HCT116 (cell line): Measurements from ENCODE around the gene STYXL1. TPM values are rescaled to one million over a fixed set of nuclear protein-coding genes. Genes with fewer than 3 reads are reported as not detected.

ENCODE experiments used
- ATAC-seq: fragments of 200-7000 bp; cut with Tn5 transposase; 2 replicates; pipeline ENCODE4 v1.9.1; 2020; ENCODE audit warnings: mild to moderate bottlenecking, moderate library complexity
- BruUV-seq: library from RNA; stranded (reverse); fragments of 400-500 nt; replicated peaks from 2 replicates; lab custom pipeline; 2021; lab: Mats Ljungman, UMichigan
- CTCF ChIA-PET: fragments of 300-600 bp; sonication (Branson Sonifier 250); formaldehyde crosslinking; loops from one replicate; lab custom pipeline; 2021; ENCODE audit warnings: antibody characterized with exemption; lab: Charles Lee
- POLR2A ChIA-PET: fragments of 300-600, 350-600 bp; sonication (Branson Sonifier 250); formaldehyde crosslinking; loops from one replicate; lab custom pipeline; 2021; ENCODE audit warnings: antibody characterized with exemption; lab: Charles Lee
- RAD21 ChIA-PET, 2 experiments: fragments of 300-600 bp; sonication (Branson Sonifier 250); formaldehyde crosslinking; loops; one replicate each; lab custom pipeline; 2023; ENCODE audit warnings: low total read pairs in 2 of 2; ENCODE audit not compliant: uncharacterized antibody in 2 of 2, unreplicated experiment in 2 of 2, low non-redundant PET in 1 of 2; lab: Charles Lee
- DNase-seq: peaks from one replicate; pipeline ENCODE4 v3.0.0-alpha.2; 2010; ENCODE audit warnings: low read depth, low spot score
- H2AFZ ChIP-seq: fragments of 200-600 bp; shearing (Covaris generic), sonication (generic); 2 replicates; pipeline ENCODE4 v1.6.1; 2017; ENCODE audit warnings: low read depth, mixed run types, mixed read lengths, antibody characterized with exemption, low read length; ENCODE audit not compliant: poor library complexity, severe bottlenecking
- H3K27ac ChIP-seq: 2 replicates; pipeline ENCODE4 v1.5.1; 2012; ENCODE audit warnings: low read depth, low read length
- H3K27me3 ChIP-seq: fragments of 200-600 bp; sonication (generic); 2 replicates; pipeline ENCODE4 v1.6.1; 2016; ENCODE audit warnings: mixed run types, low read length, mixed read lengths; ENCODE audit not compliant: insufficient read depth
- H3K36me3 ChIP-seq, 2 experiments: fragments of 200-500 bp in 1 of 2; fragments of 200-600 bp in 1 of 2; sonication (Bioruptor generic) in 1 of 2; sonication (generic) in 1 of 2; 2 replicates each; pipeline versions ENCODE4 v1.5.1 to v1.6.1; 2014 to 2016; ENCODE audit warnings: low read length in 2 of 2, inconsistent platforms in 1 of 2, mixed read lengths in 1 of 2, mixed run types in 1 of 2; ENCODE audit not compliant: insufficient read depth in 2 of 2, control insufficient read depth in 1 of 2
- H3K4me1 ChIP-seq, 2 experiments: fragments of 200-600 bp in 1 of 2; sonication (generic) in 1 of 2; 2 replicates each; pipeline versions ENCODE4 v1.5.1 to v1.6.1; 2012 to 2017; ENCODE audit warnings: low read length in 2 of 2, inconsistent platforms in 1 of 2, mild to moderate bottlenecking in 1 of 2, mixed read lengths in 1 of 2, mixed run types in 1 of 2, moderate library complexity in 1 of 2; ENCODE audit not compliant: insufficient read depth in 2 of 2, control insufficient read depth in 1 of 2
- H3K4me2 ChIP-seq: fragments of 200-600 bp; sonication (generic); 2 replicates; pipeline ENCODE4 v1.6.1; 2017; ENCODE audit warnings: mixed run types, low read length, mixed read lengths
- H3K4me3 ChIP-seq, 2 experiments: fragments of 200-600 bp in 1 of 2; sonication (generic) in 1 of 2; replicated peaks in 1 of 2; 2 replicates each; pipeline ENCODE4 v1.5.1; 2011 to 2016; ENCODE audit warnings: low read length in 2 of 2, control low read depth in 1 of 2, low read depth in 1 of 2, mild to moderate bottlenecking in 1 of 2, mixed read lengths in 1 of 2, mixed run types in 1 of 2
- H3K79me2 ChIP-seq: fragments of 200-600 bp; sonication (generic); 2 replicates; pipeline ENCODE4 v1.6.1; 2017; ENCODE audit warnings: mild to moderate bottlenecking, mixed run types, low read length, moderate library complexity, mixed read lengths; ENCODE audit not compliant: insufficient read depth
- H3K9ac ChIP-seq: fragments of 200-600 bp; sonication (generic); 2 replicates; pipeline ENCODE4 v1.6.1; 2016; ENCODE audit warnings: low read length, mixed read lengths
- H3K9me2 ChIP-seq: fragments of 200-600 bp; sonication (generic), shearing (Covaris generic); 2 replicates; pipeline ENCODE4 v1.6.1; 2017; ENCODE audit warnings: mixed run types, mild to moderate bottlenecking, moderate library complexity; ENCODE audit not compliant: insufficient read depth
- H3K9me3 ChIP-seq, 2 experiments: fragments of 200-500 bp in 1 of 2; fragments of 200-600 bp in 1 of 2; sonication (Bioruptor generic) in 1 of 2; sonication (generic) in 1 of 2; 2 replicates each; pipeline ENCODE4 v1.6.1; 2014 to 2017; ENCODE audit warnings: low read length in 2 of 2, mixed read lengths in 2 of 2, inconsistent platforms in 1 of 2, low read depth in 1 of 2, mild to moderate bottlenecking in 1 of 2, mixed run types in 1 of 2, moderate library complexity in 1 of 2; ENCODE audit not compliant: control insufficient read depth in 1 of 2, insufficient read depth in 1 of 2
- H4K20me1 ChIP-seq: fragments of 200-600 bp; sonication (generic), shearing (Covaris generic); 2 replicates; pipeline ENCODE4 v1.6.1; 2017; ENCODE audit warnings: mixed run types, mild to moderate bottlenecking, moderate library complexity; ENCODE audit not compliant: insufficient read depth
- CEBPB ChIP-seq: IDR thresholded peaks from 2 replicates; pipeline ENCODE4 v1.6.1; 2012; ENCODE audit warnings: low read depth
- EGR1 ChIP-seq: IDR thresholded peaks from 2 replicates; pipeline ENCODE4 v1.6.1; 2012; ENCODE audit warnings: low read depth
- EZH2phosphoT487 ChIP-seq: fragments of 200-600 bp; IDR thresholded peaks from 2 replicates; pipeline ENCODE4 v1.6.1; 2018; ENCODE audit warnings: antibody characterized with exemption, borderline replicate concordance
- POLR2AphosphoS5 ChIP-seq: IDR thresholded peaks from 2 replicates; pipeline ENCODE4 v1.6.1; 2011; ENCODE audit warnings: mild to moderate bottlenecking, low read depth, low read length, moderate library complexity
- RAD21 ChIP-seq: IDR thresholded peaks from 2 replicates; pipeline ENCODE4 v1.6.1; 2012; ENCODE audit warnings: low read depth, mild to moderate bottlenecking
- SIN3A ChIP-seq: IDR thresholded peaks from 2 replicates; pipeline ENCODE4 v1.6.1; 2012; ENCODE audit warnings: low read depth
- TCF7L2 ChIP-seq: IDR thresholded peaks from 2 replicates; pipeline ENCODE4 v1.7.0; 2011; ENCODE audit warnings: borderline replicate concordance, inconsistent platforms; ENCODE audit not compliant: insufficient read depth, insufficient read length; ENCODE audit errors: extremely low read depth
- ZFX ChIP-seq: fragments of 450-650 bp; IDR thresholded peaks from 2 replicates; pipeline ENCODE4 v1.6.1; 2017
- intact Hi-C: fragments of 100-400 bp; cut with micrococcal nuclease; formaldehyde crosslinking; loops from 2 replicates; pipeline ENCODE4 v1.10.0; 2022
- total RNA-seq: library from RNA; stranded (reverse); gene quantifications from one replicate; pipeline ENCODE4 v1.2.1, GENCODE V29; 2021; ENCODE audit not compliant: unreplicated experiment
- TF ChIP-seq, protein P1 (sequence below): IDR thresholded peaks from 2 replicates; pipeline ENCODE4 v1.6.1; 2011; ENCODE audit warnings: mild to moderate bottlenecking, low read length, moderate library complexity; ENCODE audit not compliant: insufficient replicate concordance; ENCODE audit errors: extremely low read depth
- TF ChIP-seq, protein P2 (sequence below): IDR thresholded peaks from 2 replicates; pipeline ENCODE4 v1.6.1; 2012

Gene STYXL1
- total RNA-seq, 1 experiment from 2014 or later: 32.5 TPM

DNA sequence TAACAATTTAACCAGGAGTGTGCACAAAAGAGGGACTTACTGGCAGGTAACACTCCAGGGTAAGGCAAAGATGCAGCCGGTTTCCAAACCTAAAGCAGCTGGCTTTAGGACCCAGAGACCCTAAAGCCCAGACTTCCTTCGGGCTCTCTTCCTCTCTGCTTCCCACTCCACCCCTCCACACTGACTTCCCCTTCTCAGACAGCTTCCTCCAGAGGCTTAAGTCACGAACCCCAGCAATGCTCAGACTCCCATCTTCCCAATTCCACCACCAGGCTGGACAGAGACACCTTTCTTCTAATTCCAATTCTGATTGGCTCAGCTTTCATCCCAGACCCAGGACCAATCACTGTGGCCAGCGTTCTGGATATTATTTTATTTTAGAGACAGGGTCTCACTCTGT is 24.8 kb downstream of the STYXL1 start (continued):
- TF ChIP-seq, protein P1, sequence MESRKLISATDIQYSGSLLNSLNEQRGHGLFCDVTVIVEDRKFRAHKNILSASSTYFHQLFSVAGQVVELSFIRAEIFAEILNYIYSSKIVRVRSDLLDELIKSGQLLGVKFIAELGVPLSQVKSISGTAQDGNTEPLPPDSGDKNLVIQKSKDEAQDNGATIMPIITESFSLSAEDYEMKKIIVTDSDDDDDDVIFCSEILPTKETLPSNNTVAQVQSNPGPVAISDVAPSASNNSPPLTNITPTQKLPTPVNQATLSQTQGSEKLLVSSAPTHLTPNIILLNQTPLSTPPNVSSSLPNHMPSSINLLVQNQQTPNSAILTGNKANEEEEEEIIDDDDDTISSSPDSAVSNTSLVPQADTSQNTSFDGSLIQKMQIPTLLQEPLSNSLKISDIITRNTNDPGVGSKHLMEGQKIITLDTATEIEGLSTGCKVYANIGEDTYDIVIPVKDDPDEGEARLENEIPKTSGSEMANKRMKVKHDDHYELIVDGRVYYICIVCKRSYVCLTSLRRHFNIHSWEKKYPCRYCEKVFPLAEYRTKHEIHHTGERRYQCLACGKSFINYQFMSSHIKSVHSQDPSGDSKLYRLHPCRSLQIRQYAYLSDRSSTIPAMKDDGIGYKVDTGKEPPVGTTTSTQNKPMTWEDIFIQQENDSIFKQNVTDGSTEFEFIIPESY: no peak
- TF ChIP-seq, protein P2, sequence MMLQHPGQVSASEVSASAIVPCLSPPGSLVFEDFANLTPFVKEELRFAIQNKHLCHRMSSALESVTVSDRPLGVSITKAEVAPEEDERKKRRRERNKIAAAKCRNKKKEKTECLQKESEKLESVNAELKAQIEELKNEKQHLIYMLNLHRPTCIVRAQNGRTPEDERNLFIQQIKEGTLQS: no peak
- TF ChIP-seq CEBPB: no peak
- no peak for TF ChIP-seq RAD21
- no peak for TF ChIP-seq ZFX
- TF ChIP-seq TCF7L2: no peak
- TF ChIP-seq EGR1: no peak

DNA sequence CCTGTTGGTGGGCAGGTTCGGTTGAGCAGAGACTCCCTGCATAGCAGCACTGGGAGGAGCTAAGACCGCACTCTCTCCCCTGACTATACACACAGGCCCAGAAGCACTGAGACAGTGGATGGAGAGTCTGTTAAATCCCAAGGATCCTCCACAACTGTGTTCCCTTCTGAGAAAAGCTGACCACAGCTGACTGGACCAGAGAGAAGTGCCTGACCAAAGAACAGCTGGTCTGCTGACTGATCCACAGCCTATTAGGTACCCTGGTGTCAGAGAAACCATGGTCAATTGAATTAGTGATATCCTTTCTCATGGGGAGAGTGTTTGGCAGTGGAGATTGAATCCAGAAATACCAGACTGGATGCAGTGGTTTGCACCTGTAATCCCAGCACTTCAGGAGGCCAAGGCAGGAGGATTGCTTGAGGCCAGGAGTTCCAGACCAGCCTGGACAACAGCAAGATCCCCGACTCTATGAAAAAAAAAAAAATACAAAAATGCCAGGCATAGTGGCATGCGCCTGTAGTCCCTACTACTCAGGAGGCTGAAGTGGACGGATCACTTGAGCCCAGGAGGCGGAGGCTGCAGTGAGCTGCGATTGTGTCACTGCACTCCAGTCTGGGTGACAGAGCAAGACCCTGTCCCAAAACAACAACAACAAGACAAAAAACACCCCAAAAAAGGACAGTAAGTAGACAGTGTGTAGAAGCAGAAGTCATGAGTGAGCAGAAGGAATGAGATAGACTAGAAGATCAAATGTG is 25.6 kb downstream of the STYXL1 start:
- Histone ChIP-seq H4K20me1 (no peaks in the 10 kb centered on the region), H3K4me3 (no peak overlapping the region), H3K36me3 (peaks cover 0 to 2% of the 10 kb centered on the region in 2 experiments; a peak in 1 of 4 replicates), H3K27ac (no peak overlapping the region), H3K79me2 (no peaks in the 10 kb centered on the region), H3K4me2 (no peak overlapping the region), H3K9ac (no peak overlapping the region), H3K4me1 (no peaks in the 10 kb centered on the region), H2AFZ (no peak overlapping the region), H3K9me2 (no peaks in the 10 kb centered on the region), H3K27me3 (no peaks in the 10 kb centered on the region), H3K9me3 (no peaks in the 10 kb centered on the region)
- TF ChIP-seq EZH2phosphoT487 (no peak), POLR2AphosphoS5 (no peak), SIN3A (no peak)
- CTCF ChIA-PET: interaction anchor here (3.9 kb wide), 1 partner anchor 157 kb away, joined by 72 read pairs; no protein-coding TSS in a partner anchor
- POLR2A ChIA-PET: no interaction called here
- ATAC-seq (no peak), DNase-seq (no peak)
- BruUV-seq: no TSS peak
- intact Hi-C loops: loop anchor here (10.0 kb wide), 1 partner anchor 257 kb away; no protein-coding TSS in a partner anchor
- RAD21 ChIA-PET: no interaction called here
